ACHN (cell line): ENCODE results near the gene RRP7A.
"Not testable (repeated sequence)": the region's sequence is repeated elsewhere in the genome, so short reads cannot be mapped to it uniquely, and the experiment has no call there.

ENCODE experiments used
- DNase-seq: peaks from one replicate; pipeline ENCODE4 v3.0.0-alpha.2; 2015
- in situ Hi-C: cut with HindIII; loops from 2 replicates; pipeline ENCODE4 v1.10.0; 2017; ENCODE audit warnings: low sequenced_read_pairs, low pct_ligation_motif_present, low pct_unique_long_range_greater_than_20kb

The RRP7A gene, protein sequence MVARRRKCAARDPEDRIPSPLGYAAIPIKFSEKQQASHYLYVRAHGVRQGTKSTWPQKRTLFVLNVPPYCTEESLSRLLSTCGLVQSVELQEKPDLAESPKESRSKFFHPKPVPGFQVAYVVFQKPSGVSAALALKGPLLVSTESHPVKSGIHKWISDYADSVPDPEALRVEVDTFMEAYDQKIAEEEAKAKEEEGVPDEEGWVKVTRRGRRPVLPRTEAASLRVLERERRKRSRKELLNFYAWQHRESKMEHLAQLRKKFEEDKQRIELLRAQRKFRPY

GRCh38 chr22:42519525-42520401 lies at the start of gene RRP7A:
TSS of gene RRP7A (minus strand) at chr22:42519796. CDS start at chr22:42519786, 10 bp downstream.
- peak; percentile 68 for DNase-seq
- in situ Hi-C loops = no loop called here

- DNase-seq, in situ Hi-C loops: not testable (repeated sequence)
Measured at GRCh38 chr22:42567950-42568349, 48.4 kb upstream of the RRP7A start.

DNA sequence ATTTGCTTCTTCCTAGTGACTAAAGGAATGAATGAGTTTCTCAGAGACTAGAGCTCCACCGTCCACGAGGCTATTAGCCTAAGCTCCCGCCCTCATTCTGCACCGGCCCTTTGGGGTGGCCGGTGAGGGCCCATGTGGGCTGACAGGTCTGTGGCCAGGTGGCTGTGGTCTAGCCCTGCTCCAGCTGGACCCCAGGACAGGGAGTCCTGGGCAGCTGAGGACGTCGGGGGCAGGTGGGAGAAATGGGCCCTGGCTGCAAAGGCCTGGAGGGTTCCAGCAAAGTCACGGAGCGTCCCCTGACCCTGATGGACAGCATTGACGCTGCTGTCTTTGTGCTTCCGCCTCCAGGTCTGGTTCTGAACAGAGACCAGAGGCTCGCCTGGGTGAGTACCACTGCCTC lies 46.4 kb upstream of the RRP7A start:
- no peak for DNase-seq
- in situ Hi-C loops = no loop called here

DNA sequence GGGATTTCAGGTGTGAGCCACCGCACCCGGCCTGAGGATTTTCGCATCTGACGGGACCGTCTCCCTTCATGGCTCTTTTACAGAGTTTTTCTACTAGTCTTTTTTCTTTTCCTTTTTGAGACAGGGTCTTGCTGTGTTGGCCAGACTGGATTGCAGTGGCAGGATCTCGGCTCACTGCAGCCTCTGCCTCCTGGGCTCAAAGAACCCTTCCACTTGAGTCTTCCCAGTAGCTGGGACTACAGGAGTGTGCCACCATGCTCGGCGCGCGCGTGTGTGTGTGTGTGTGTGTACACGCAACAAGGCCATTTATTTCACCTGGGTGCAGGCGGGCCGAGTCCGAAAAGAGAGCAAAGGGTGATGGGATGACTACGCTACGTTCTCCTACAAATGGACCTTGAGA lies 45.1 kb upstream of the RRP7A start:
- in situ Hi-C loops = no loop called here
- DNase-seq = no peak

- in situ Hi-C loops, DNase-seq: not testable (repeated sequence)
Measured at GRCh38 chr22:42563943-42564342, 44.3 kb upstream of the RRP7A start.

- in situ Hi-C loops = no loop called here
- no peak for DNase-seq
Measured at GRCh38 chr22:42562684-42563083, 43.1 kb upstream of the RRP7A start.

DNA sequence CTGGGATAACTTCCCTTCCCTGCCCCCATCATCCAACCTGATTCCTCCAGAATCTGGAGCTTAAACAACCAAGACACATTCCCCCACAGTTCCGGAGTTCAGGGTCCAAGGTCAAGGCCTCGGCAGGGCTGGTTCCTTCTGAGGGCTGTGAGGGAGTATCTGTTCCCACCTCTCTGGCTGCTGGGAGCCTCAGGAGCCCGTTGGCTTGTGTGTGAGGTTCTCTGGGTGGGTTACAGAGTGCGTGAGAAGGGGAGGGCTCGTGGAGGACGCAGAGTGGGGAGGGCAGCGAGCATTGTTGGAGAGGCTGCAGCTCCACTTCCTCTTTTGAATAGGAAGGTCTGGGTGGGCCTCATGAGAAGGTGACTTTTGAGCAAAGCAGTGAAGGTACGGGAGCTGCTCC lies 42.7 kb upstream of the RRP7A start:
- DNase-seq = no peak
- in situ Hi-C loops = no loop called here

GRCh38 chr22:42561856-42562255 lies 42.3 kb upstream of the RRP7A start:
- no peak for DNase-seq
- in situ Hi-C loops = no loop called here

DNA sequence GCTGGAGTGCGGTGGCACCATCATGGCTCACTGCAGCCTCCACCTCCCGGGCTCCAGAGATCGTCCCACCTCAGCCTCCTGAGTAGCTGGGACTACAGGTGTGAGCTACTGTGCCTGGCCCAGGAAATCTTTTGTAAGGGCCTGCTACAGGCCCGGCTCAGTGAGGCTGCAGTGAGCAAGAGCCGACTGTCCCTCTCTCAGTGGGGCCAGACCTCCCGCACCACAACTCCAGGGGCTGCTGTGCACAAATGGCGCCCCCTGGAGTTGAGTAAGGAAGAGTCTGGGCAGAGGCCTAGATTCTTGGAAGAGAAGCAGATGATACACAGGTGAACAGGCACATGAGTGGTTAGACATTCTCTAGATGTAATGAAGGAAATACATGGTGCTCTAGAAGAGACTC lies 41.2 kb upstream of the RRP7A start:
- peak; percentile 23 for DNase-seq
- in situ Hi-C loops = no loop called here

- no peak for DNase-seq
- in situ Hi-C loops = no loop called here
Measured at GRCh38 chr22:42560381-42560780, 40.8 kb upstream of the RRP7A start.

GRCh38 chr22:42553475-42554361 lies 34.1 kb upstream of the RRP7A start, which contains the start of gene SERHL2:
TSS of gene SERHL2 (plus strand) at chr22:42553956. CDS start at chr22:42554021, 65 bp downstream.
- peak; percentile 76 for DNase-seq
- in situ Hi-C loops = no loop called here

- in situ Hi-C loops, DNase-seq: not testable (repeated sequence)
Measured at GRCh38 chr22:42552294-42552647, 32.7 kb upstream of the RRP7A start.

GRCh38 chr22:42549331-42550060 lies 29.9 kb upstream of the RRP7A start:
- no peak for DNase-seq
- in situ Hi-C loops = no loop called here

DNA sequence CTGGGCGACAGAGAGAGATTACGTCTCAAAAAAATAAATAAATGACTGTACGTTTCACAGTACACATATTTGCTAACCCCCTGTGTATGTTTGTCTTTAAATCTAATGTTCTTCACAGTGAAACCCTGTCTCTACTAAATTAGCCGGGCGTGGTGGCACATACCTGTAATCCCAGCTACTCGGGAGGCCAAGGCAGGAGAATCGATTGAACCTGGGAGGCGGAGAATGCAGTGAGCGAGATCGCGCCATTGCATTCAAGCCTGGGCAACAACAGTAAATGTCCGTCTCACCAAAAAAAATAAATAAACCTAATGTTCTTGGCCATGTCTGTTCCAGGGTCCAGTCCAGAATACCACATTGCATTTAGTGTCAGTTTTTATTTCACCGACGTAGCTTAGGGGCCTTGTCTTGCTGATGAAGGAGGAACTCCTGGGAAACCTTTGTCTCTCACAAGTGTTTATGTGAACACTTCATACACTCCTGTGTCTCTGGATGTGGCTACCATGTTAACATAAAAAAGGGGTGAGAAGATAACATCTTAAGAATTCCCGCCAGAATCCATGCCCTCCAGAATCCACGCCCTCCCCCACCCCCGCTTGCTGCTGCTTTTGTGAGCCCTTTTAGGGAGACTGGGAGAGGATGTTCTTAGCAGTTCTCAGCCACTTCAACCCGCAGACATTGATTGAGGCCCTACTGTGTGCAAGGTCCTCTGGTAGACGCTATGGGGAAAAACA lies 29.2 kb upstream of the RRP7A start:
- DNase-seq = no peak
- in situ Hi-C loops = no loop called here

GRCh38 chr22:42548126-42548525 lies 28.5 kb upstream of the RRP7A start:
- DNase-seq, in situ Hi-C loops: not testable (repeated sequence)

DNA sequence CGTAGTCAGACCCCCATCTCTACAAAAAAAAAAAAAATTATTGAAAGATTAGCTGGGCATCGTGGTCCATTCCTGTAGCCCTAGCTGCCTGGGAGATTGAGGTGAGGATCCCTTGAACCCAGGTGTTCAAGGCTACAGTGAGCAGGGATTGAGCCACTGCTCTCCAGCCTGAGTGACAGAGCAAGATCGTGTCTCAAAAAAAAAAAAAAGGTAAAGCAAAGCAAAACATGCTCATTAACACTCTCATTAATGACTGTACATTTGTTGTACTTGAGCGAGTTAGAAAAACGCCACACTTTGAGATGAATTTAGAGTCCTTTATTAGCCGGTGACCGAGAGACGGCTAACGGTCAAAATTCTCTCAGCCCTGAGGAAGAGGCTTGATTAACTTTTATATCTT lies 28.0 kb upstream of the RRP7A start:
- in situ Hi-C loops = no loop called here
- no peak for DNase-seq

GRCh38 chr22:42544686-42545085 lies 25.1 kb upstream of the RRP7A start:
- DNase-seq = no peak
- in situ Hi-C loops = no loop called here
